Measurements from ENCODE around the gene SGIP1.

- TF ChIP-seq EZH2 (IDR thresholded peaks at IDR 0.05; ENCODE audit: insufficient read depth, poor library complexity, severe bottlenecking) (no peak), EZH2phosphoT487 (IDR thresholded peaks at IDR 0.05; ENCODE audit: insufficient read depth, low read depth) (no peak)
Measured at GRCh38 chr1:66695116-66695515, 161.2 kb downstream of the SGIP1 start.
